ENCODE results near the gene GNL3. TPM values are rescaled to one million over a fixed set of nuclear protein-coding genes. Genes with fewer than 3 reads are reported as not detected.

GNL3 gene
- total RNA-seq, result 85.9 and 94.0 TPM in 2 replicates
- long read RNA-seq, transcript GNL3-201 (15 exons, 2,041 nt), result minor isoform, 21 of 488 reads
- long read RNA-seq, transcript GNL3-202 (15 exons, 2,040 nt), result major isoform, 287 of 488 reads
- long read RNA-seq, transcript GNL3-211 (14 exons, 2,118 nt), result minor isoform, 14 of 488 reads
- long read RNA-seq, partial matches to known transcripts, result 99 of 488 reads
- long read RNA-seq, other reads (novel, unspliced or antisense), result 66 of 488 reads

GRCh38 chr3:52685709-52686691, at the start of gene GNL3, which contains the start of gene PBRM1:
Gene GNL3, plus strand, starts transcription at chr3:52686032. Its CDS starts 61 bp downstream, at chr3:52686093.
Gene PBRM1, minus strand, starts transcription at chr3:52685913.
- Mint-ChIP-seq H3K27me3 (no peaks in the 10 kb centered on the region), H3K27ac (peak within 1 kb of the TSS; percentile 98), H3K4me1 (ENCODE audit: low read depth) (peaks cover 39% of the 10 kb centered on the region), H3K36me3 (ENCODE audit: insufficient read depth) (peaks cover 18% of the 10 kb centered on the region), H3K9me3 (ENCODE audit: low read depth) (no peaks in the 10 kb centered on the region), H3K4me3 (ENCODE audit: low read depth) (peak within 1 kb of the TSS; percentile 90)
- TF ChIP-seq CTCF (IDR thresholded peaks at IDR 0.05; ENCODE audit: unreplicated experiment), result no peak
- DNase-seq (ENCODE audit: low spot score, unreplicated experiment), result peak; percentile 87

- Mint-ChIP-seq H3K27ac (no peak overlapping the region), H3K9me3 (ENCODE audit: low read depth) (no peaks in the 10 kb centered on the region), H3K4me3 (ENCODE audit: low read depth) (no peak overlapping the region), H3K36me3 (ENCODE audit: insufficient read depth) (peaks cover 22% of the 10 kb centered on the region), H3K27me3 (no peaks in the 10 kb centered on the region), H3K4me1 (ENCODE audit: low read depth) (no peaks in the 10 kb centered on the region)
- no peak for DNase-seq (ENCODE audit: low spot score, unreplicated experiment)
- TF ChIP-seq CTCF (IDR thresholded peaks at IDR 0.05; ENCODE audit: unreplicated experiment), result no peak
Observed at GRCh38 chr3:52636673-52637072, 49.2 kb upstream of the GNL3 start.

GRCh38 chr3:52645549-52645948, 40.3 kb upstream of the GNL3 start:
- Mint-ChIP-seq H3K27me3 (no peaks in the 10 kb centered on the region), H3K9me3 (ENCODE audit: low read depth) (no peaks in the 10 kb centered on the region), H3K4me1 (ENCODE audit: low read depth) (peaks cover 2% of the 10 kb centered on the region), H3K27ac (no peak overlapping the region), H3K36me3 (ENCODE audit: insufficient read depth) (peaks cover 45% of the 10 kb centered on the region), H3K4me3 (ENCODE audit: low read depth) (no peak overlapping the region)
- TF ChIP-seq CTCF (IDR thresholded peaks at IDR 0.05; ENCODE audit: unreplicated experiment), result no peak
- no peak for DNase-seq (ENCODE audit: low spot score, unreplicated experiment)

- TF ChIP-seq CTCF (IDR thresholded peaks at IDR 0.05; ENCODE audit: unreplicated experiment), result no peak
- Mint-ChIP-seq H3K4me3 (ENCODE audit: low read depth) (no peak overlapping the region), H3K27me3 (no peaks in the 10 kb centered on the region), H3K9me3 (ENCODE audit: low read depth) (no peaks in the 10 kb centered on the region), H3K27ac (no peak overlapping the region), H3K36me3 (ENCODE audit: insufficient read depth) (peaks cover 38% of the 10 kb centered on the region), H3K4me1 (ENCODE audit: low read depth) (no peaks in the 10 kb centered on the region)
- no peak for DNase-seq (ENCODE audit: low spot score, unreplicated experiment)
Observed at GRCh38 chr3:52649461-52650210, 36.2 kb upstream of the GNL3 start.

GRCh38 chr3:52650439-52650838, 35.4 kb upstream of the GNL3 start:
- Mint-ChIP-seq H3K27ac (no peak overlapping the region), H3K27me3 (no peaks in the 10 kb centered on the region), H3K4me1 (ENCODE audit: low read depth) (no peaks in the 10 kb centered on the region), H3K36me3 (ENCODE audit: insufficient read depth) (peaks cover 32% of the 10 kb centered on the region), H3K4me3 (ENCODE audit: low read depth) (no peak overlapping the region), H3K9me3 (ENCODE audit: low read depth) (no peaks in the 10 kb centered on the region)
- TF ChIP-seq CTCF (IDR thresholded peaks at IDR 0.05; ENCODE audit: unreplicated experiment), result no peak
- no peak for DNase-seq (ENCODE audit: low spot score, unreplicated experiment)
